Stimulated activated CD4-positive, alpha-beta T cell treated with anti-CD3 and anti-CD28 coated beads, Interleukin-1b, Interleukin-23, amount 100 ng/mL, for 4 hours (primary cell): ENCODE data around the gene PTX4.

Experiments used
- DNase-seq, 2 donors: peaks; one replicate each; pipeline ENCODE4 v3.0.0-alpha.2; 2020; ENCODE audit warnings: low read depth in 2 of 2

The PTX4 gene

GRCh38 chr16:1459967-1460366 lies 28.8 kb downstream of the PTX4 start:
- DNase-seq, result no peak

- DNase-seq, result no peak
These were observed 29.8 kb downstream of the PTX4 start for GRCh38 chr16:1458977-1459341.

- DNase-seq, result no peak
These were observed 30.3 kb downstream of the PTX4 start for GRCh38 chr16:1458336-1458976.

GRCh38 chr16:1457489-1458245 lies 31.1 kb downstream of the PTX4 start:
- DNase-seq, result no peak

GRCh38 chr16:1456951-1457350 lies 31.8 kb downstream of the PTX4 start:
- DNase-seq, result no peak

- no peak for DNase-seq
These were observed 33.3 kb downstream of the PTX4 start for GRCh38 chr16:1455190-1456171.

- DNase-seq, result no peak
These were observed 34.2 kb downstream of the PTX4 start for GRCh38 chr16:1454561-1454960.

- DNase-seq, result no peak
These were observed 35.4 kb downstream of the PTX4 start for GRCh38 chr16:1453316-1453715.

- no peak for DNase-seq
These were observed 36.2 kb downstream of the PTX4 start for GRCh38 chr16:1452530-1452929.

- DNase-seq, result no peak
These were observed 36.9 kb downstream of the PTX4 start for GRCh38 chr16:1451702-1452392.

- no peak for DNase-seq
These were observed 37.9 kb downstream of the PTX4 start for GRCh38 chr16:1450841-1451240.

GRCh38 chr16:1450218-1450617 lies 38.5 kb downstream of the PTX4 start:
- no peak for DNase-seq

- no peak for DNase-seq
These were observed 39.4 kb downstream of the PTX4 start for GRCh38 chr16:1449201-1449788.

GRCh38 chr16:1448536-1449116 lies 40.1 kb downstream of the PTX4 start:
- no peak for DNase-seq

- DNase-seq, result no peak
These were observed 40.8 kb downstream of the PTX4 start for GRCh38 chr16:1447965-1448364.

GRCh38 chr16:1446296-1447080 lies 42.3 kb downstream of the PTX4 start:
- no peak for DNase-seq

- DNase-seq, result no peak
These were observed 43.1 kb downstream of the PTX4 start for GRCh38 chr16:1445518-1446203.

- DNase-seq, result no peak
These were observed 43.8 kb downstream of the PTX4 start for GRCh38 chr16:1444730-1445517.
